Neural cell (in vitro differentiated cells): ENCODE data around the gene HES4. TPM values are rescaled to one million over a fixed set of nuclear protein-coding genes. Genes with fewer than 3 reads are reported as not detected.

Experiments
- H2AFZ ChIP-seq: fragments of 200-600, 300-800 bp; sonication (generic), shearing (Covaris generic); 2 replicates; pipeline ENCODE4 v1.6.0; 2014; ENCODE audit warnings: low read depth, mild to moderate bottlenecking, antibody characterized with exemption, low read length, moderate library complexity
- H3F3A ChIP-seq: fragments of 200-600 bp; shearing (Covaris generic); 2 replicates; pipeline ENCODE4 v1.6.1; 2016; ENCODE audit warnings: mild to moderate bottlenecking, moderate library complexity, mixed read lengths, antibody characterized with exemption, low read length; ENCODE audit not compliant: insufficient read depth, poor library complexity, severe bottlenecking
- H3K27ac ChIP-seq: fragments of 200-600, 300-800 bp; sonication (generic), shearing (Covaris generic); 2 replicates; pipeline ENCODE4 v1.5.1; 2014; ENCODE audit warnings: mild to moderate bottlenecking, low read length, moderate library complexity
- H3K27me3 ChIP-seq: fragments of 300-800, 200-600 bp; sonication (generic), shearing (Covaris generic); 2 replicates; pipeline ENCODE4 v1.6.0; 2014; ENCODE audit warnings: mild to moderate bottlenecking, low read depth, low read length, moderate library complexity; ENCODE audit not compliant: insufficient read depth
- H3K36me3 ChIP-seq: fragments of 300-800, 200-600 bp; sonication (generic), shearing (Covaris generic); 2 replicates; pipeline ENCODE4 v1.5.1; 2014; ENCODE audit warnings: mild to moderate bottlenecking, antibody characterized with exemption, low read length, moderate library complexity; ENCODE audit not compliant: insufficient read depth
- H3K4me2 ChIP-seq: fragments of 300-800, 200-600 bp; sonication (generic), shearing (Covaris generic); 2 replicates; pipeline ENCODE4 v1.6.0; 2014; ENCODE audit warnings: mild to moderate bottlenecking, low read length
- H3K4me3 ChIP-seq: fragments of 300-800, 200-600 bp; sonication (generic), shearing (Covaris generic); 2 replicates; pipeline ENCODE4 v1.5.1; 2014; ENCODE audit warnings: mild to moderate bottlenecking, low read length, moderate library complexity
- H3K79me2 ChIP-seq: fragments of 200-600 bp; shearing (Covaris generic); replicated peaks from 2 replicates; pipeline ENCODE4 v1.6.0; 2014; ENCODE audit warnings: mild to moderate bottlenecking, low read length, moderate library complexity; ENCODE audit not compliant: insufficient read depth
- H3K9ac ChIP-seq: fragments of 300-800, 200-600 bp; sonication (generic), shearing (Covaris generic); 2 replicates; pipeline ENCODE4 v1.6.1; 2016; ENCODE audit warnings: mild to moderate bottlenecking, low read length, mixed read lengths
- H3K9me2 ChIP-seq: fragments of 200-600 bp; shearing (Covaris generic); 2 replicates; pipeline ENCODE4 v1.6.1; 2016; ENCODE audit warnings: mild to moderate bottlenecking, low read length, mixed read lengths; ENCODE audit not compliant: insufficient read depth
- H3K9me3 ChIP-seq: fragments of 200-600, 300-800 bp; sonication (generic), shearing (Covaris generic); 2 replicates; pipeline ENCODE4 v1.6.1; 2016; ENCODE audit warnings: mild to moderate bottlenecking, mixed run types, low read length, moderate library complexity, mixed read lengths
- H4K20me1 ChIP-seq: fragments of 200-600 bp; shearing (Covaris generic); 2 replicates; pipeline ENCODE4 v1.6.1; 2016; ENCODE audit warnings: mild to moderate bottlenecking, mixed run types; ENCODE audit not compliant: insufficient read depth
- EP300 ChIP-seq: fragments of 450-650 bp; conservative IDR thresholded peaks from 2 replicates; pipeline ENCODE4 v1.6.1; 2014; ENCODE audit warnings: antibody characterized with exemption, mild to moderate bottlenecking, moderate library complexity; ENCODE audit not compliant: poor library complexity, severe bottlenecking
- EZH2 ChIP-seq: fragments of 200-600, 300-800 bp; shearing (Covaris generic), sonication (generic); IDR thresholded peaks from 2 replicates; pipeline ENCODE4 v1.6.1; 2014; ENCODE audit warnings: antibody characterized with exemption, low read length, borderline replicate concordance, mild to moderate bottlenecking; ENCODE audit not compliant: insufficient read depth, poor library complexity, severe bottlenecking
- MXI1 ChIP-seq: fragments of 450-650 bp; conservative IDR thresholded peaks from 2 replicates; pipeline ENCODE4 v1.6.1; 2014; ENCODE audit warnings: antibody characterized with exemption, mild to moderate bottlenecking; ENCODE audit not compliant: poor library complexity, severe bottlenecking
- POLR2AphosphoS5 ChIP-seq: IDR thresholded peaks from 2 replicates; pipeline ENCODE4 v1.6.1; 2012
- RAD21 ChIP-seq: fragments of 450-650 bp; conservative IDR thresholded peaks from 2 replicates; pipeline ENCODE4 v1.6.1; 2014; ENCODE audit warnings: antibody characterized with exemption, mild to moderate bottlenecking, moderate library complexity
- SMC3 ChIP-seq: fragments of 450-650 bp; conservative IDR thresholded peaks from 2 replicates; pipeline ENCODE4 v1.6.1; 2014; ENCODE audit warnings: antibody characterized with exemption, mild to moderate bottlenecking, moderate library complexity; ENCODE audit not compliant: poor library complexity
- TAF1 ChIP-seq: IDR thresholded peaks from 2 replicates; pipeline ENCODE4 v1.6.1; 2012; ENCODE audit warnings: low read depth
- polyA plus RNA-seq: library from polyadenylated mRNA; depleted of rRNA; stranded (reverse); fragments of >200 nt; gene quantifications from 2 replicates; pipeline ENCODE4 v1.2.3, GENCODE V29; 2014
- TF ChIP-seq, protein P1 (sequence below): IDR thresholded peaks from 2 replicates; pipeline ENCODE4 v1.6.1; 2012; ENCODE audit warnings: borderline replicate concordance
- TF ChIP-seq, protein P2 (sequence below): fragments of 450-650 bp; IDR thresholded peaks from 2 replicates; pipeline ENCODE4 v1.5.1; 2014; ENCODE audit warnings: antibody characterized with exemption, mild to moderate bottlenecking, moderate library complexity; ENCODE audit not compliant: poor library complexity, severe bottlenecking

Gene HES4
- polyA plus RNA-seq, 1 donor from 2014 or later = 196 TPM

DNA sequence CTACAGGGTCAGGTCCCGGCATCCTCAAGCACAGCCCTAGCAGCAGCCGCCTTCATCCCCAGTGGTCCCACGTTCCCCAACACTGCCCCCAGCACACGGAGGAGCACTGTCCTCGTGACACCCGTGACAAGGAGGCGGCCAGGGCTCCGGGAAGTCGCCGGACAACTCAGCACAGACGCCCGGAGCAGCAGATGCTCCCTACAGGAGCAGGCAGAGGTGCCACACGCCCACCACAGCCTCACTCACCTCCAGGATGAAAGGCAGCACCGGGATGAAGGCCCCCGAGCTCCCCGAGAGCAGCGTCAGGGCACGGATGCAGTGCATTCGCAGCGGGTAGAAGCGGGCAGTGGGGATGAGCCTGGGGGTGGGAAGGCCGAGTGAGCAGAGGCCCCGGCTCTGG, 49.0 kb downstream of the HES4 start:
- Histone ChIP-seq H4K20me1 (no peaks in the 10 kb centered on the region), H3K9me2 (no peaks in the 10 kb centered on the region), H3K9me3 (no peaks in the 10 kb centered on the region), H3K4me2 (no peak overlapping the region), H2AFZ (no peak overlapping the region), H3F3A (no peaks in the 10 kb centered on the region), H3K27ac (no peak overlapping the region), H3K27me3 (no peaks in the 10 kb centered on the region), H3K4me3 (no peak overlapping the region), H3K36me3 (peaks cover 4% of the 10 kb centered on the region), H3K9ac (no peak overlapping the region), H3K79me2 (no peaks in the 10 kb centered on the region)
- TF ChIP-seq, protein P1, sequence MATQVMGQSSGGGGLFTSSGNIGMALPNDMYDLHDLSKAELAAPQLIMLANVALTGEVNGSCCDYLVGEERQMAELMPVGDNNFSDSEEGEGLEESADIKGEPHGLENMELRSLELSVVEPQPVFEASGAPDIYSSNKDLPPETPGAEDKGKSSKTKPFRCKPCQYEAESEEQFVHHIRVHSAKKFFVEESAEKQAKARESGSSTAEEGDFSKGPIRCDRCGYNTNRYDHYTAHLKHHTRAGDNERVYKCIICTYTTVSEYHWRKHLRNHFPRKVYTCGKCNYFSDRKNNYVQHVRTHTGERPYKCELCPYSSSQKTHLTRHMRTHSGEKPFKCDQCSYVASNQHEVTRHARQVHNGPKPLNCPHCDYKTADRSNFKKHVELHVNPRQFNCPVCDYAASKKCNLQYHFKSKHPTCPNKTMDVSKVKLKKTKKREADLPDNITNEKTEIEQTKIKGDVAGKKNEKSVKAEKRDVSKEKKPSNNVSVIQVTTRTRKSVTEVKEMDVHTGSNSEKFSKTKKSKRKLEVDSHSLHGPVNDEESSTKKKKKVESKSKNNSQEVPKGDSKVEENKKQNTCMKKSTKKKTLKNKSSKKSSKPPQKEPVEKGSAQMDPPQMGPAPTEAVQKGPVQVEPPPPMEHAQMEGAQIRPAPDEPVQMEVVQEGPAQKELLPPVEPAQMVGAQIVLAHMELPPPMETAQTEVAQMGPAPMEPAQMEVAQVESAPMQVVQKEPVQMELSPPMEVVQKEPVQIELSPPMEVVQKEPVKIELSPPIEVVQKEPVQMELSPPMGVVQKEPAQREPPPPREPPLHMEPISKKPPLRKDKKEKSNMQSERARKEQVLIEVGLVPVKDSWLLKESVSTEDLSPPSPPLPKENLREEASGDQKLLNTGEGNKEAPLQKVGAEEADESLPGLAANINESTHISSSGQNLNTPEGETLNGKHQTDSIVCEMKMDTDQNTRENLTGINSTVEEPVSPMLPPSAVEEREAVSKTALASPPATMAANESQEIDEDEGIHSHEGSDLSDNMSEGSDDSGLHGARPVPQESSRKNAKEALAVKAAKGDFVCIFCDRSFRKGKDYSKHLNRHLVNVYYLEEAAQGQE = no peak
- TF ChIP-seq EZH2 (no peak), MXI1 (no peak), RAD21 (no peak), EP300 (no peak)
- TF ChIP-seq, protein P2, sequence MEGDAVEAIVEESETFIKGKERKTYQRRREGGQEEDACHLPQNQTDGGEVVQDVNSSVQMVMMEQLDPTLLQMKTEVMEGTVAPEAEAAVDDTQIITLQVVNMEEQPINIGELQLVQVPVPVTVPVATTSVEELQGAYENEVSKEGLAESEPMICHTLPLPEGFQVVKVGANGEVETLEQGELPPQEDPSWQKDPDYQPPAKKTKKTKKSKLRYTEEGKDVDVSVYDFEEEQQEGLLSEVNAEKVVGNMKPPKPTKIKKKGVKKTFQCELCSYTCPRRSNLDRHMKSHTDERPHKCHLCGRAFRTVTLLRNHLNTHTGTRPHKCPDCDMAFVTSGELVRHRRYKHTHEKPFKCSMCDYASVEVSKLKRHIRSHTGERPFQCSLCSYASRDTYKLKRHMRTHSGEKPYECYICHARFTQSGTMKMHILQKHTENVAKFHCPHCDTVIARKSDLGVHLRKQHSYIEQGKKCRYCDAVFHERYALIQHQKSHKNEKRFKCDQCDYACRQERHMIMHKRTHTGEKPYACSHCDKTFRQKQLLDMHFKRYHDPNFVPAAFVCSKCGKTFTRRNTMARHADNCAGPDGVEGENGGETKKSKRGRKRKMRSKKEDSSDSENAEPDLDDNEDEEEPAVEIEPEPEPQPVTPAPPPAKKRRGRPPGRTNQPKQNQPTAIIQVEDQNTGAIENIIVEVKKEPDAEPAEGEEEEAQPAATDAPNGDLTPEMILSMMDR = no peak

DNA sequence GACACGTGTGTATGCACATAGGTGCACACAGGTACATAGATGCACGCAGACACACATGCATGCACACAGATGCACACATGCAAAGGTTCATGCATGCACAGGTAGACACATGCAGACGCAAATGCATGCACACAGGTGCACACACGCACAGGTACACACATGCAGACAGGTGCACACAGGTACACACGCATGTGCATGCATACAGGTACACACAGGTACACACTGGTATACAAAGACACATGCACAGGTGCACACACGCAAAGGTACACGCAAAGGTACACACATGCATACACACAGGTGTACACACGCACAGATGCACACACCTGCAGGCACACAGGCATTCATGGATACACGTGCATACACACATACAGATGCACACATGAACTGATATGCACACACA, 49.6 kb downstream of the HES4 start:
- H3F3A ChIP-seq = no peaks in the 10 kb centered on the region
- no peaks in the 10 kb centered on the region for H4K20me1 ChIP-seq
- H3K4me2 ChIP-seq = no peak overlapping the region
- H3K4me3 ChIP-seq = no peak overlapping the region
- H2AFZ ChIP-seq = no peak overlapping the region
- H3K27ac ChIP-seq = no peak overlapping the region
- TF ChIP-seq RAD21 (no peak), POLR2AphosphoS5 (no peak), SMC3 (no peak), EP300 (no peak), EZH2 (no peak), MXI1 (no peak), TAF1 (no peak)
- TF ChIP-seq, protein P1 = no peak
- TF ChIP-seq, protein P2 = no peak
- peaks cover 4% of the 10 kb centered on the region for H3K36me3 ChIP-seq
- H3K9me2 ChIP-seq = no peaks in the 10 kb centered on the region
- H3K27me3 ChIP-seq = no peaks in the 10 kb centered on the region
- no peak overlapping the region for H3K9ac ChIP-seq
- no peaks in the 10 kb centered on the region for H3K79me2 ChIP-seq
- no peaks in the 10 kb centered on the region for H3K9me3 ChIP-seq
